ENCODE data around the gene ACYP2. TPM values are rescaled to one million over a fixed set of nuclear protein-coding genes. Genes with fewer than 3 reads are reported as not detected.
A peak's percentile ranks its signal among the peaks of the same experiment; 100 is the strongest.

ACYP2 gene
- total RNA-seq, 1 donor from 2014 or later: 11.8 TPM

- Mint-ChIP-seq H3K36me3 (peaks cover 2% of the 10 kb centered on the region), H3K4me1 (peaks cover 6% of the 10 kb centered on the region), H3K27ac (no peak overlapping the region), H3K9me3 (no peaks in the 10 kb centered on the region), H3K27me3 (ENCODE audit: low read depth) (no peaks in the 10 kb centered on the region), H3K4me3 (no peak overlapping the region)
- no peak for DNase-seq (ENCODE audit: low spot score in 2 of 2, unreplicated experiment in 2 of 2)
- no peak for TF ChIP-seq CTCF (IDR thresholded peaks at IDR 0.05; ENCODE audit: unreplicated experiment)
Observed at GRCh38 chr2:54166121-54166773, 50.8 kb downstream of the ACYP2 start.

- Mint-ChIP-seq H3K4me1 (no peaks in the 10 kb centered on the region), H3K4me3 (no peak overlapping the region), H3K27ac (no peak overlapping the region), H3K27me3 (ENCODE audit: low read depth) (no peaks in the 10 kb centered on the region), H3K9me3 (peaks cover 7% of the 10 kb centered on the region), H3K36me3 (peaks cover 4% of the 10 kb centered on the region)
- DNase-seq (ENCODE audit: low spot score in 2 of 2, unreplicated experiment in 2 of 2): no peak
- TF ChIP-seq CTCF (IDR thresholded peaks at IDR 0.05; ENCODE audit: unreplicated experiment): no peak
Observed at GRCh38 chr2:54176577-54176976, 61.2 kb downstream of the ACYP2 start.

- DNase-seq (ENCODE audit: low spot score in 2 of 2, unreplicated experiment in 2 of 2): no peak
- Mint-ChIP-seq H3K4me1 (peaks cover 6% of the 10 kb centered on the region), H3K9me3 (no peaks in the 10 kb centered on the region), H3K36me3 (no peaks in the 10 kb centered on the region), H3K4me3 (no peak overlapping the region), H3K27ac (no peak overlapping the region), H3K27me3 (ENCODE audit: low read depth) (no peaks in the 10 kb centered on the region)
- TF ChIP-seq CTCF (IDR thresholded peaks at IDR 0.05; ENCODE audit: unreplicated experiment): no peak
Observed at GRCh38 chr2:54183281-54183680, 67.9 kb downstream of the ACYP2 start.

GRCh38 chr2:54183972-54184371, 68.6 kb downstream of the ACYP2 start:
- H3K27ac Mint-ChIP-seq: peak overlapping the region; percentile 59
- no peak for DNase-seq (ENCODE audit: low spot score in 2 of 2, unreplicated experiment in 2 of 2)
- peaks cover 6% of the 10 kb centered on the region for H3K4me1 Mint-ChIP-seq
- TF ChIP-seq CTCF (IDR thresholded peaks at IDR 0.05; ENCODE audit: unreplicated experiment): no peak
- no peaks in the 10 kb centered on the region for H3K36me3 Mint-ChIP-seq
- no peaks in the 10 kb centered on the region for H3K27me3 Mint-ChIP-seq (ENCODE audit: low read depth)
- H3K4me3 Mint-ChIP-seq: no peak overlapping the region
- H3K9me3 Mint-ChIP-seq: no peaks in the 10 kb centered on the region

- Mint-ChIP-seq H3K4me1 (peaks cover 6% of the 10 kb centered on the region), H3K4me3 (no peak overlapping the region), H3K27ac (no peak overlapping the region), H3K9me3 (no peaks in the 10 kb centered on the region), H3K27me3 (ENCODE audit: low read depth) (no peaks in the 10 kb centered on the region), H3K36me3 (no peaks in the 10 kb centered on the region)
- TF ChIP-seq CTCF (IDR thresholded peaks at IDR 0.05; ENCODE audit: unreplicated experiment): no peak
- DNase-seq (ENCODE audit: low spot score in 2 of 2, unreplicated experiment in 2 of 2): no peak
Observed at GRCh38 chr2:54185105-54185504, 69.7 kb downstream of the ACYP2 start.

- no peak for TF ChIP-seq CTCF (IDR thresholded peaks at IDR 0.05; ENCODE audit: unreplicated experiment)
- DNase-seq (ENCODE audit: low spot score in 2 of 2, unreplicated experiment in 2 of 2): no peak
- Mint-ChIP-seq H3K27ac (no peak overlapping the region), H3K4me3 (no peak overlapping the region), H3K9me3 (no peaks in the 10 kb centered on the region), H3K27me3 (ENCODE audit: low read depth) (no peaks in the 10 kb centered on the region), H3K4me1 (peaks cover 6% of the 10 kb centered on the region), H3K36me3 (no peaks in the 10 kb centered on the region)
Observed at GRCh38 chr2:54187331-54187730, 71.9 kb downstream of the ACYP2 start.
